ENCODE measurements around the gene STOML1. TPM values are rescaled to one million over a fixed set of nuclear protein-coding genes. Genes with fewer than 3 reads are reported as not detected.

The STOML1 gene
- total and polyA plus RNA-seq, 9 of the 15 experiments (the other 6 are each of a cell fraction or from before 2014, with no cell fraction given): 0.25 to 9.7 (median 4.6) TPM

GRCh38 chr15:73946046-73946721 is 45.9 kb downstream of the STOML1 start (continued):
- TF ChIP-seq ZNF830 (CRISPR knock-in tag; IDR thresholded peaks at IDR 0.05): no peak
- TF ChIP-seq RREB1 (CRISPR knock-in tag; IDR thresholded peaks at IDR 0.05): no peak

- Histone ChIP-seq H3K36me3 (ENCODE audit: control insufficient read depth, insufficient read depth, low read length) (no peaks in the 10 kb centered on the region), H2AFZ (ENCODE audit: low read depth, low read length) (no peak overlapping the region), H4K20me1 (replicated peaks; ENCODE audit: control insufficient read depth, insufficient read depth, low read length) (peaks cover 19% of the 10 kb centered on the region), H3K79me2 (ENCODE audit: control insufficient read depth, insufficient read depth, low read length) (no peaks in the 10 kb centered on the region), H3K9me1 (ENCODE audit: control insufficient read depth, insufficient read depth, low read length) (no peaks in the 10 kb centered on the region), H3K4me2 (ENCODE audit: insufficient read depth, low read length) (no peak overlapping the region), H3K4me3 (no peak overlapping the region), H3K27ac (ENCODE audit: extremely low read depth, low read depth, low read length) (no peak overlapping the region), H3K9ac (ENCODE audit: insufficient read depth in 1 of 2, low read depth in 2 of 2, low read length in 2 of 2) (no peak overlapping the region), H3K4me1 (replicated peaks in 1 of 2; ENCODE audit: control insufficient read depth in 2 of 2, insufficient read depth in 2 of 2, low read length in 2 of 2) (no peaks in the 10 kb centered on the region), H3K27me3 (ENCODE audit: control insufficient read depth in 2 of 2, insufficient read depth in 2 of 2, low read length in 2 of 2) (peaks cover 5 to 68% of the 10 kb centered on the region in 2 experiments; a peak in 4 of 5 replicates), H3K9me3 (replicated peaks; ENCODE audit: control insufficient read depth, insufficient read depth, low read depth, low read length) (no peaks in the 10 kb centered on the region)
- in situ Hi-C loops (cut with MboI) (no loop called here), intact Hi-C loops (cut with micrococcal nuclease) (no loop called here)
- ChIA-PET POLR2A (interaction anchor here (0.7 kb wide), 1 partner anchor 405 kb away, joined by 4 read pairs; no protein-coding TSS in a partner anchor), CTCF (ENCODE audit: low intra/inter-chr PET ratio) (no interaction called here)
- no peak for ATAC-seq
- no peak for FAIRE-seq
- 0% methylated on average over 3 of the region's 4 CpGs for whole genome bisulfite sequencing (ENCODE audit: insufficient coverage, low coverage, missing lambda C conversion rate)
- DNase-seq (ENCODE audit: extremely low read depth in 1 of 4, low spot score in 3 of 4): no peak
- no TSS peak for BruUV-seq (replicated peaks)
- TF ChIP-seq ZNF408 (CRISPR knock-in tag; IDR thresholded peaks at IDR 0.05; ENCODE audit: low read depth) (no peak), SMARCA5 (IDR thresholded peaks at IDR 0.05) (peak; percentile 62; the same call in 1 of the 2 replicates), BCOR (IDR thresholded peaks at IDR 0.05) (peak; percentile 60; the same call in 1 of the 2 replicates), CHAMP1 (IDR thresholded peaks at IDR 0.05) (no peak), NR0B1 (IDR thresholded peaks at IDR 0.05; ENCODE audit: partially characterized antibody) (no peak), DPF2 (IDR thresholded peaks at IDR 0.05) (no peak), ZNF23 (CRISPR knock-in tag; IDR thresholded peaks at IDR 0.05) (no peak), ZFP36 (IDR thresholded peaks at IDR 0.05; ENCODE audit: low read depth, low read length, partially characterized antibody) (peak; percentile 99), CREB1 (IDR thresholded peaks at IDR 0.05) (no peak), CREB1 (CRISPR knock-in tag; IDR thresholded peaks at IDR 0.05) (no peak)
Observed at GRCh38 chr15:73945130-73945508, 47.0 kb downstream of the STOML1 start.
